NCI-H1105 treated with DMSO at 0.1 percent for 48 hours (cell line): ENCODE data around the gene RBL2.
A peak's percentile ranks its signal among the peaks of the same experiment; 100 is the strongest.
"Not testable (repeated sequence)": the region's sequence is repeated elsewhere in the genome, so short reads cannot be mapped to it uniquely, and the experiment has no call there.

Experiments used
- DNase-seq: peaks from one replicate; lab custom pipeline; 2025; lab: John Stamatoyannopoulos, UW

The RBL2 gene

GRCh38 chr16:53434377-53435065 lies at the start of gene RBL2:
TSS of gene RBL2 (plus strand) at chr16:53434471. CDS start at chr16:53434557, 86 bp downstream.
- peak; percentile 85 for DNase-seq

GRCh38 chr16:53384610-53385009 lies 49.7 kb upstream of the RBL2 start:
- DNase-seq: not testable (repeated sequence)

GRCh38 chr16:53404959-53405358 lies 29.3 kb upstream of the RBL2 start:
- no peak for DNase-seq

GRCh38 chr16:53412549-53412948 lies 21.7 kb upstream of the RBL2 start:
- no peak for DNase-seq

- DNase-seq: no peak
Measured at GRCh38 chr16:53413864-53414263, 20.4 kb upstream of the RBL2 start.

GRCh38 chr16:53414381-53414780 lies 19.9 kb upstream of the RBL2 start:
- DNase-seq: no peak

GRCh38 chr16:53415504-53415903 lies 18.8 kb upstream of the RBL2 start:
- DNase-seq: peak; percentile 53

- DNase-seq: no peak
Measured at GRCh38 chr16:53417011-53417410, 17.3 kb upstream of the RBL2 start.

GRCh38 chr16:53417976-53418375 lies 16.3 kb upstream of the RBL2 start:
- no peak for DNase-seq

GRCh38 chr16:53419383-53419709 lies 14.9 kb upstream of the RBL2 start:
- not testable (repeated sequence) for DNase-seq

- DNase-seq: no peak
Measured at GRCh38 chr16:53421248-53421647, 13.0 kb upstream of the RBL2 start.

- DNase-seq: not testable (repeated sequence)
Measured at GRCh38 chr16:53423968-53424367, 10.3 kb upstream of the RBL2 start.

GRCh38 chr16:53428681-53429080 lies 5.6 kb upstream of the RBL2 start:
- no peak for DNase-seq

GRCh38 chr16:53429221-53429943 lies 4.9 kb upstream of the RBL2 start:
- peak; percentile 39 for DNase-seq

- no peak for DNase-seq
Measured at GRCh38 chr16:53430363-53430762, 3.9 kb upstream of the RBL2 start.

GRCh38 chr16:53433509-53433908 lies 762 bp upstream of the RBL2 start:
- no peak for DNase-seq

- no peak for DNase-seq
Measured at GRCh38 chr16:53433930-53434376, 318 bp upstream of the RBL2 start.

- peak; percentile 91 for DNase-seq
Measured at GRCh38 chr16:53435066-53435688, 906 bp downstream of the RBL2 start.

GRCh38 chr16:53440125-53440524 lies 5.9 kb downstream of the RBL2 start:
- no peak for DNase-seq

GRCh38 chr16:53445534-53445933 lies 11.3 kb downstream of the RBL2 start:
- no peak for DNase-seq

GRCh38 chr16:53446090-53446489 lies 11.8 kb downstream of the RBL2 start:
- no peak for DNase-seq

GRCh38 chr16:53449816-53450517 lies 15.7 kb downstream of the RBL2 start:
- DNase-seq: peak; percentile 41

- DNase-seq: no peak
Measured at GRCh38 chr16:53453928-53454327, 19.7 kb downstream of the RBL2 start.
